Activated T-helper 2 cell treated with anti-CD3 and anti-CD28 coated beads, Interferon-gamma antibody, Interleukin-2, Interleukin-4, amounts not matched to agents 10 μg/mL and 5 μg/mL and 100 μg/mL, durations not matched to agents 14 hours and 24 hours and 36 hours (primary cell): ENCODE measurements around the gene ZNF439. TPM values are rescaled to one million over a fixed set of nuclear protein-coding genes. Genes with fewer than 3 reads are reported as not detected.
"Not testable (repeated sequence)": the region's sequence is repeated elsewhere in the genome, so short reads cannot be mapped to it uniquely, and the experiment has no call there.

Experiments used
- DNase-seq: peaks from one replicate; pipeline ENCODE4 v3.0.0; 2021; ENCODE audit warnings: low spot score
- H3K27ac Mint-ChIP-seq: one replicate; pipeline ENCODE4 v1.8.0; 2021; ENCODE audit warnings: mixed read lengths
- H3K27me3 Mint-ChIP-seq: one replicate; pipeline ENCODE4 v1.8.0; 2021; ENCODE audit warnings: low read depth, mixed read lengths
- H3K36me3 Mint-ChIP-seq: one replicate; pipeline ENCODE4 v1.8.0; 2021; ENCODE audit warnings: low read depth, mixed read lengths
- H3K4me1 Mint-ChIP-seq: one replicate; pipeline ENCODE4 v1.8.0; 2021; ENCODE audit warnings: low read depth, mixed read lengths
- H3K4me3 Mint-ChIP-seq: one replicate; pipeline ENCODE4 v1.8.0; 2021; ENCODE audit warnings: low read depth, mild to moderate bottlenecking, moderate library complexity, mixed read lengths
- H3K9me3 Mint-ChIP-seq: one replicate; pipeline ENCODE4 v1.8.0; 2021; ENCODE audit warnings: mixed read lengths
- intact Hi-C: fragments of 100-400 bp; cut with micrococcal nuclease; formaldehyde crosslinking; loops from one replicate; pipeline ENCODE4 v1.15.1; 2023
- total RNA-seq: library from RNA; stranded (reverse); gene quantifications from 2 replicates; pipeline ENCODE4 v1.2.3, GENCODE V29; 2022

The ZNF439 gene
- total RNA-seq, 1 donor from 2014 or later = 4.3 TPM

DNA sequence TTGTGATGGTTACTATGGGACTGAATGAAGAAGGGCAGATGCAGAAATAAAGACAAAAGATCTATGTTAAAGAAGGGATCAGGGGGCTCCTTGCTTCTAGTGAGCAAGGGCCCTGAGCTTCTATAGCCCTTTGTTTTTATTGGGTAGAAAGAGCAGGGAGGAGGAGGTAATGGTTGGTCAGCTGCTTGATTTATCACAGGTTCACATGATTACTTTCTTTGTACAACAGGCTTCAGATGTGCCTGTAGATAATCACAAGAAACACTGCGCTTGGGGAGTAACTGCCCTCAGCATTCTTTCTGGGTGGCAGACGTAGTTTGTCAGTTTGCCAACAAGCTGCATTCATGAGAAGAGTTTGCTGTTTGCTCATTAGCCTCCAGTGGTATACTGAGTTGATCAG is 4.8 kb upstream of the ZNF439 start:
- no peak overlapping the region for H3K27ac Mint-ChIP-seq
- H3K9me3 Mint-ChIP-seq = peaks cover 45% of the 10 kb centered on the region
- no peak for DNase-seq
- H3K4me3 Mint-ChIP-seq = no peak overlapping the region
- H3K4me1 Mint-ChIP-seq = peaks cover 3% of the 10 kb centered on the region
- peaks cover 3% of the 10 kb centered on the region for H3K36me3 Mint-ChIP-seq
- no peaks in the 10 kb centered on the region for H3K27me3 Mint-ChIP-seq
- intact Hi-C loops = no loop called here

DNA sequence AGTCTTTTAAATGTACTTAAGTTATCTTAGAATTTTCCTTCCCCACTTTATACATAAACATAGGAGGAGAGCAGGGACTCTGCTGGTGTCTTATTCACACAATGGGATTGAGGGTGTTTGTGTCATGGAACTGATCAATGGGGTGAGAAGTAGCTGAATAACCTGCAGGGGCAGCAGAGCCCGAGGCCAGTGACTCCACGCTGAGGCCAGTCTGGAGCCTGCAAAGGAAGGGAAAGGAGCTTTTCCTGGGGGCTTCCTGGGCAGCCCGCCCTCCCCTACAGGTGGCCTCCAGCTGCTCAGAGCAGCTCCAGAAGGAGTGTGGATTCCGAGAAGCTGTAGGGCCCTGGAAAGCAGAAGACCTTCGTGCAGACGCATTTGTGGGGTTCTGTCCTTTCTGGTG is 911 bp upstream of the ZNF439 start:
- Mint-ChIP-seq H3K9me3 (peaks cover 47% of the 10 kb centered on the region), H3K36me3 (peaks cover 33% of the 10 kb centered on the region)
- H3K27ac Mint-ChIP-seq, H3K4me1 Mint-ChIP-seq, DNase-seq, H3K4me3 Mint-ChIP-seq, H3K27me3 Mint-ChIP-seq: not testable (repeated sequence)
- intact Hi-C loops = loop anchor here (1.0 kb wide), 1 partner anchor 49 kb away; the partner anchor contains the start of gene ZNF491

DNA sequence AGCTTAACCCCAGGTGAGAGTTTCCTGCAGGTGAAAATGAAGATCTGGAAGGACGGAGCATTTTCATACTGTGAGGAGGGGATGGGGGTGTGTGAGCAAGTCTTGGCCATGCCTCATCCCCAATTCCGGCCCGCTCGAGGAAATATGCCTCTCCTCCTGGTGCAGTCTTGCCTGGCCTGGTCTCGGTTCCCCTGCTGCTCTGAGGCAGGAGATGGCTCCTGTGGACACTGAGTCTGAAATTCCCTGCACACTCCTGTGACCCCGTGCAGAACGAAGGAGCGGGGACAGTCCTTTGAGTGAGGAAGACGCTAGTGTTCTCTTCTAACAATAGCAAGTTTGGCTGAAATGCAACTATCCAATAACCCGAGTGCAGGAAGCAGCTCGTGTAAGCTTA is 329 bp upstream of the ZNF439 start:
- H3K36me3 Mint-ChIP-seq = peaks cover 36% of the 10 kb centered on the region
- no peak for DNase-seq
- peak overlapping the region; percentile 59 for H3K27ac Mint-ChIP-seq

DNA sequence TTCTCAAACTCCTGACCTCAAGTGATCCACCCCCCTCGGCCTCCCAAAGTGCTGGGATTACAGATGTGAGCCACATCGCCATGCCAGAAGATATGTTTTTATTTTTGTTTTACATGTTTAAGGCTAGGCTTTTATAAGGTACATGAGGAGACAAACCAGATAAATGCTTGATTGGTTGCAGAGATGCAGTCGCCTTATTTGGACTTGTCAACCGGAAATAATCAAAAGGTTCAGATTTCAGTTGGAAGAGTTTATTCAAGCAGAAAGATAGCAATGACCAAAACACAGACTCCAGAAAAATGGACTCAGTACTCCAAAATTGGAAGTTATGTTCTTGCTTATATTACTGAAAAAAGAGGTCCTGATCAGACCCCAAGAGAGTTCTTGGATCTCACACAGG is 1.8 kb downstream of the ZNF439 start:
- H3K27me3 Mint-ChIP-seq, H3K4me1 Mint-ChIP-seq, H3K4me3 Mint-ChIP-seq, intact Hi-C loops, DNase-seq, H3K27ac Mint-ChIP-seq: not testable (repeated sequence)
- peaks cover 45% of the 10 kb centered on the region for H3K36me3 Mint-ChIP-seq
- H3K9me3 Mint-ChIP-seq = peaks cover 51% of the 10 kb centered on the region

More for the DNA sequence above, 329 bp upstream of the ZNF439 start:
- peaks cover 7% of the 10 kb centered on the region for H3K4me1 Mint-ChIP-seq
- H3K9me3 Mint-ChIP-seq = peaks cover 46% of the 10 kb centered on the region
- H3K27me3 Mint-ChIP-seq = no peaks in the 10 kb centered on the region
- intact Hi-C loops = loop anchor here (1.0 kb wide), 1 partner anchor 50 kb away; the partner anchor contains the start of gene ZNF491
- H3K4me3 Mint-ChIP-seq = peak overlapping the region; percentile 70

DNA sequence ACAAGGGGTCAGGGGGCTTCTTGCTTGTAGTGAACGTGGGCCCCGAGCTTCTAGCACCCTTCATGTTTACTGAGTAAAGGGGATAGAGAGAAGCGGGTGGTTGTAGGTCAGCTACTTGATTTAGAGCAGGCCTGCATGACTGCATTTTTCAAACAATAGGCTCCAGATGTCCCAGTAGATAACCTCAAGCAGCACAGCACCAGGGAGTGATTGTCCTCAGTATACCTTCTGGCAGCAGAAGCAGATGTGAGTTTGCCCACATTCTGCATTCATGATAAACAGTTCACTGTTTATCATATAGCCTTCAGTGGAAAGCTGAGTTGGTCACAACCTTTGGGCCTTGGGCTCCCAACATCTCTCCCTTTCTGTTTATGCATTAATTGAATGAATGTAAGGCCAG is 4.8 kb downstream of the ZNF439 start:
- H3K27ac Mint-ChIP-seq = no peak overlapping the region
- no peak for DNase-seq
- H3K9me3 Mint-ChIP-seq = peaks cover 68% of the 10 kb centered on the region
- H3K27me3 Mint-ChIP-seq = no peaks in the 10 kb centered on the region
- no peak overlapping the region for H3K4me3 Mint-ChIP-seq
- H3K36me3 Mint-ChIP-seq = peaks cover 62% of the 10 kb centered on the region
- H3K4me1 Mint-ChIP-seq = peaks cover 5% of the 10 kb centered on the region
- intact Hi-C loops = no loop called here

DNA sequence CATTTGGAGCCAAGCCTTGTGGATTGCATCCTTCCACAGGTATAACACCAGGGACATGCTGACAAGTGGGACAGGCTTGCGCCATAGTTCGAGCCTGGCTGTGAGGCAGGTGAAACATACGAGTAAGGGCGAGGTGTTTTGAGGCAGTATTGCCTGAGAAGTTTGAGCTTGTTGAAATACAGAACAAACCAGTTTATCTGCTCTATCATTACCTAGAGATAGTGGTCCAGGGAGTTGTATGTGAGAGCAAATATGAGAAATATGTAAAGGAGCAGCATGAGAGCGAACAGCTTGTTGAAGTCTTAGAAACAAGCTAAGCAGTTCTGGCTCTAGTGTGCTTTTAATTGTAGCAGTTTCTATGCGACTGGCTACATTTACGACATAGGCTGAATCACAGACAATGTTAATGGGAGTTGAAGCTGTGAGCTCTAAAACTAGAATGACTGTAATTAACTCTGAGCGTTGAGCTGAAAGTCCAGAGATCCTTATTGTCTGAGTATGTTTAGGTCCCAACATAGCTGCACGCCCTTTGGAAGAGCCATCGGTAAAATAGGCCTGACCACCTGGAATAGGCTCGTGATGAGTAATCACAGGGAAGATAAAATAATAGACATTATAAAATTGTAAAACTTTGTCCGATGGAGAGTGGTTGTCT is 8.2 kb downstream of the ZNF439 start:
- Mint-ChIP-seq H3K4me3 (no peak overlapping the region), H3K27ac (no peak overlapping the region), H3K27me3 (no peaks in the 10 kb centered on the region), H3K36me3 (peaks cover 49% of the 10 kb centered on the region), H3K9me3 (peaks cover 79% of the 10 kb centered on the region), H3K4me1 (no peaks in the 10 kb centered on the region)
- no peak for DNase-seq
- intact Hi-C loops = no loop called here

DNA sequence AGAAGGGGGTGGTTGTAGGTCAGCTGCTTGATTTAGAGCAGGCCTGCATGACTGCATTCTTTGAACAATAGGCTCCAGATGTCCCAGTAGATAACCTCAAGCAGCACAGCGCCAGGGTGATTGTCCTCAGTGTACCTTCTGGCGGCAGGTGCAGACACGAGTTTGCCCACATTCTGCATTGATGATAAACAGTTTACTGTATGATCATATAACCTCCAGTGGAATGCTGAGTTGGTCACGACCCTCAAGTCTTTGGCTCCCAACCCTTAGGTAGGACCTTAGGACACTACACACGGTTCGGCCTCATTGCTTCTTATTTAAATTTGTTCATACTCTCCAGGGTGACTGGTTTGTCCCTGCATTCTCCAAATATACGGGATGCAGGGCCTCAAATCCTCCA is 12.2 kb downstream of the ZNF439 start:
- intact Hi-C loops = no loop called here
- peaks cover 88% of the 10 kb centered on the region for H3K9me3 Mint-ChIP-seq
- H3K27ac Mint-ChIP-seq = no peak overlapping the region
- no peak overlapping the region for H3K4me3 Mint-ChIP-seq
- H3K27me3 Mint-ChIP-seq = no peaks in the 10 kb centered on the region
- H3K36me3 Mint-ChIP-seq = peaks cover 59% of the 10 kb centered on the region
- no peak for DNase-seq
- no peaks in the 10 kb centered on the region for H3K4me1 Mint-ChIP-seq

DNA sequence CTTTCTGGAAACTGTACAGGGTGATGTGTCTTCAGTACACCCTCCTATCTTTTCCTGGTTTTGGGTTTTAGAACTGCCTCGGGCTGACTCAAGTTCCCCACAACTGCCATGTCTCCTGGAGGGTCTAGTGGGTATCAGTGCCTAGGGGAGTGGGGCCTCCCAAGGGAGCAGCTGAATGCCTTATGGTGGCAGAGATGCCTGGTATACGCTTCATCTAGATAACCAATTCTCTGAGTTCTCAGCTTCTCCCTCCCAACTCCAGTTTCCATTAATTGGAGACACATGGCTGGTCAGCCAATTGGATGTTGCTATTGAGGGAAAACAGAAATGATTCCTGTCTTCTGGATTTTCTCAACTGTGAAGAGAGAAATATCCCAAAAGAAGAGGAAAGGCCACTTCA is 12.8 kb downstream of the ZNF439 start:
- H3K4me3 Mint-ChIP-seq = no peak overlapping the region
- intact Hi-C loops = no loop called here
- no peak overlapping the region for H3K27ac Mint-ChIP-seq
- H3K27me3 Mint-ChIP-seq = no peaks in the 10 kb centered on the region
- peaks cover 88% of the 10 kb centered on the region for H3K9me3 Mint-ChIP-seq
- peaks cover 59% of the 10 kb centered on the region for H3K36me3 Mint-ChIP-seq
- H3K4me1 Mint-ChIP-seq = no peaks in the 10 kb centered on the region
- no peak for DNase-seq

DNA sequence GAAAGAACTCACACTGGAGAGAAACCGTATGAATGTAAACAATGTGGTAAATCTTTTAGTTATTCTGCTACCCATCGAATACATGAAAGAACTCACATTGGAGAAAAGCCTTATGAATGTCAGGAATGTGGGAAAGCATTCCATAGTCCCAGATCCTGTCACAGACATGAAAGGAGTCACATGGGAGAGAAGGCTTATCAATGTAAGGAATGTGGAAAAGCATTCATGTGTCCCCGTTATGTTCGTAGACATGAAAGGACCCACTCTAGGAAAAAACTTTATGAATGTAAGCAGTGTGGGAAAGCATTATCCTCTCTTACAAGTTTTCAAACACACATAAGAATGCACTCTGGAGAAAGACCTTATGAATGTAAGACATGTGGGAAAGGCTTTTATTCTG is 19.2 kb downstream of the ZNF439 start:
- DNase-seq, H3K4me1 Mint-ChIP-seq, H3K4me3 Mint-ChIP-seq, H3K27me3 Mint-ChIP-seq, intact Hi-C loops, H3K27ac Mint-ChIP-seq: not testable (repeated sequence)
- Mint-ChIP-seq H3K9me3 (peaks cover 80% of the 10 kb centered on the region), H3K36me3 (peaks cover 60% of the 10 kb centered on the region)

DNA sequence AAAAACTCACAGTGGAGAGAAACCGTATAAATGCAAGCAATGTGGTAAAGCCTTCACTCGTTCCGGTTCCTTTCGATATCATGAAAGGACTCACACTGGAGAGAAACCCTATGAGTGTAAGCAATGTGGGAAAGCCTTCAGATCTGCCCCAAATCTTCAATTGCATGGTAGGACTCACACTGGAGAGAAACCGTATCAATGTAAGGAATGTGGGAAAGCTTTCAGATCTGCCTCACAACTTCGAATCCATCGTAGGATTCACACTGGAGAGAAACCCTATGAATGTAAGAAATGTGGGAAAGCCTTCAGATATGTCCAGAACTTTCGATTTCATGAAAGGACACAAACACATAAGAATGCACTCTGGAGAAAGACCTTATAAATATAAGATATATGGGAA is 19.7 kb downstream of the ZNF439 start:
- no peak overlapping the region for H3K4me3 Mint-ChIP-seq
- no peaks in the 10 kb centered on the region for H3K27me3 Mint-ChIP-seq
- H3K4me1 Mint-ChIP-seq = no peaks in the 10 kb centered on the region
- peaks cover 81% of the 10 kb centered on the region for H3K9me3 Mint-ChIP-seq
- peaks cover 58% of the 10 kb centered on the region for H3K36me3 Mint-ChIP-seq
- H3K27ac Mint-ChIP-seq = no peak overlapping the region
- no peak for DNase-seq
- intact Hi-C loops = no loop called here

DNA sequence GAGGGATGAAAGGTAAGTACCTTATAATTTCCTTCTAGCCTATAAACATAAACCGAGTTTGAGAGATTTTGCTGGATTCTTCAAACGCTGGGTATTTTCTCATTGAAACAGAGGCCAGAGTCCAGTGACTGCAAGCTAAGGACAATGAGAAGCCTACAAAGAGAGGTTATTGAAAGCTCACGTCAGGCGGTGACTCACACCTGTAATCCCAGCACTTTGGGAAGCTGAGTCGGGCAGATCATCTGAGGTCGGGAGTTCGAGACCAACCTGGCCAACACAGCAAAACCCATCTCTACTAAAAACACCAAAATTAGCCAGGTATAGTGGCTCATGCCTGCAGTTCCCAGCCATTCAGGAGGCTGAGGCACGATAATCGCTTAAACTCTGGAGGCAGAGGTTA is 24.1 kb downstream of the ZNF439 start:
- H3K36me3 Mint-ChIP-seq = peaks cover 19% of the 10 kb centered on the region

DNA sequence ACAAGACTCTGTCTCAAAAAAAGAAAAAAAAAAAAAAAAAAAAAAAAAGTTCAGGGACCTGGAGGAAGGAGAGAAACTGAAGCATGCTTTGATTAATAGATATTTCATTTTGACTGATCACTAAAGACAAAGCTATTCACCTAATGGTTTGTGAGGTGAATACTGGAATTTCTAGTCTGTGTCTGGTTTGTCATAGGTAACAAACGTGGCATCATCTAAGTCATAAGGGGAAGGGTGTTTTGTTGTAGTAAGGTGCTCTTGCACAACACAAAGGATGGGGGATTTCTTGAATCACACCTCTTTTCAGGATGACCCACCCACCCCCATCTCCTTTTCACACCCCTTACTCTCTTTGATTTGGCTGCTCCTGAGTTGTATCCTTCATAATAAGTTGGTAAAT is 25.2 kb downstream of the ZNF439 start:
- no peaks in the 10 kb centered on the region for H3K27me3 Mint-ChIP-seq
- H3K27ac Mint-ChIP-seq = no peak overlapping the region
- no peak overlapping the region for H3K4me3 Mint-ChIP-seq
- H3K4me1 Mint-ChIP-seq = no peaks in the 10 kb centered on the region
- intact Hi-C loops = no loop called here
- peaks cover 7% of the 10 kb centered on the region for H3K36me3 Mint-ChIP-seq
- H3K9me3 Mint-ChIP-seq = peaks cover 43% of the 10 kb centered on the region
- no peak for DNase-seq

More for the DNA sequence above, 24.1 kb downstream of the ZNF439 start:
- peaks cover 55% of the 10 kb centered on the region for H3K9me3 Mint-ChIP-seq
- H3K4me3 Mint-ChIP-seq = no peak overlapping the region
- no peaks in the 10 kb centered on the region for H3K27me3 Mint-ChIP-seq
- H3K4me1 Mint-ChIP-seq = no peaks in the 10 kb centered on the region
- no peak overlapping the region for H3K27ac Mint-ChIP-seq
- no peak for DNase-seq
- intact Hi-C loops = no loop called here

DNA sequence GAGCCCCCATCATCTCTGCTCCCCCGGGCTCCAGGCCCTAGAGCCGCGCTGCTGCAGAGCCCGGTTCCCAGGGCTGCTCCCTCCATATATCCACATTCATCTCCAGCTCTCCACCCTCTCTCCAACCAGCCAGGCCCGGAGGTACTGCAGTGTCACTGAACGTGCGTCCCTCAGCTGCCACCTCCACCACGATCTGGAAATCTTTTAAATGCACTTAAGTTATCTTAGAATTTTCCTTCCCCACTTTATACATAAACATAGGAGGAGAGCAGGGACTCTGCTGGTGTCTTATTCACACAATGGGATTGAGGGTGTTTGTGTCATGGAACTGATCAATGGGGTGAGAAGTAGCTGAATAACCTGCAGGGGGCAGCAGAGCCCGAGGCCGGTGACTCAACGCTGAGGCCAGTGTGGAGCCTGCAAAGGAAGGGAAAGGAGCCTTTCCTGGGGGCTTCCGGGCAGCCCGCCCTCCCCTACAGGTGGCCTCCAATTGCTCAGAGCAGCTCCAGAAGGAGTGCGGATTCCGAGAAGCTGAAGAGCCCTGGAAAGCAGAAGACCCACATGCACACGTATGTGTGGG is 31.3 kb downstream of the ZNF439 start:
- not testable (repeated sequence) for DNase-seq, H3K4me3 Mint-ChIP-seq, H3K27me3 Mint-ChIP-seq, H3K4me1 Mint-ChIP-seq, H3K36me3 Mint-ChIP-seq, H3K27ac Mint-ChIP-seq
- intact Hi-C loops = loop anchor here (2.0 kb wide), 3 partner anchors 45 to 261 kb away; partner anchors contain the start of genes ZNF20 and ZNF700
- peaks cover 10% of the 10 kb centered on the region for H3K9me3 Mint-ChIP-seq
